Right forelimb (tissue), 1 donor: ENCODE results near the gene ROBO4.
A peak's percentile ranks its signal among the peaks of the same experiment; 100 is the strongest.

ENCODE experiments used
- DNase-seq: peaks from one replicate; pipeline ENCODE4 v3.0.0-alpha.2; 2018

ROBO4 gene

DNA sequence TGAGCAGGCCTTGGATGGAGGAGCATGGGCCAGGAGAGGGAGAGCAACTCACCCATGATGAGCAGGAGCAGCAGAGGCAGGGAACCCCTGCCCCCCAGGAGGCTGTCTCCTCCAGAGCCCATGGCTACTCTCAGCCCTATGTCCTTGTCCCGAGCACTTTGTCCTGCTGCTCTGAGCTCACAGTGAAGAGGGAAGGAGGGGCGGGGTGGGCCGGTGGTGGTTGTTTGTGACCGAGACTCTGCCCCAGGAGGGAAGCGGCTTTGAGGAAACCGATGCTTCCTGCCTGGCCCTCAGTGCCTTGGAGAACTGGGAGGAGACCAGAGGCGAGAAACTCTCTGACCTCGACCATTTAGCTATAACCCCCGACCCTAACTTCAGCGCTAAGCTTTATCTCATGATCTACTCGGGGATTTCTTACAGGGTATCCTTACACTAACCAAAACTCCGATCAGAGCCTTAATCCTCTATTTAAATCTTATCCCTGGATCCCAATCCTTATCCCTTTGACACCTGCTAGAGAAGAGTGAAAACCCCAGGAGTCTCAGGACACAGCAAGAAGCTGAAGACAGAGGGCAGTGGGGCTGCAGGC is at the start of gene ROBO4:
ROBO4 (minus strand) TSS at position 192 of the 589 bp plus-strand sequence; CDS start at position 122, 70 bp downstream.
- no peak for DNase-seq

DNA sequence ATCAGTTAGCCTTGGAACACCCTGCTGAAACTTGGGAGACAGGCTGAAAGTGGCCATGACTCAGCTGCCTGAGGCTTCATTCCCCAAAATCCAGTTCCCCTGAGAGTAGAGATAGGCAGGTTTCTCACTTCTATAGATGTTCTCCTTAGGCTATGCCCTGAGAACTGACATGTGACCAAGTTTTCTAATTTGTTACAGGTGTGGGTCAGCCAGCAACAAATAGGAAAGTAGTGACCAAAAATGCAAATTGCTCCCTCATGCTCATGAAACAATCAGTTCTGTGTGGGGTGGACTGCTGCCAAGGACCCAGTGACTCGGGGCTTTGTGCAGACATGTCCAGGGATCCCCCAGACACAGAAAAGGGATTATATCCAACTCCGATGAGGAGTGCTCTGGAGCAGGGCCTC is 49.1 kb upstream of the ROBO4 start:
- no peak for DNase-seq

GRCh38 chr11:124945826-124946225 is 48.2 kb upstream of the ROBO4 start:
- no peak for DNase-seq

GRCh38 chr11:124944565-124944964 is 46.9 kb upstream of the ROBO4 start:
- DNase-seq: no peak

DNA sequence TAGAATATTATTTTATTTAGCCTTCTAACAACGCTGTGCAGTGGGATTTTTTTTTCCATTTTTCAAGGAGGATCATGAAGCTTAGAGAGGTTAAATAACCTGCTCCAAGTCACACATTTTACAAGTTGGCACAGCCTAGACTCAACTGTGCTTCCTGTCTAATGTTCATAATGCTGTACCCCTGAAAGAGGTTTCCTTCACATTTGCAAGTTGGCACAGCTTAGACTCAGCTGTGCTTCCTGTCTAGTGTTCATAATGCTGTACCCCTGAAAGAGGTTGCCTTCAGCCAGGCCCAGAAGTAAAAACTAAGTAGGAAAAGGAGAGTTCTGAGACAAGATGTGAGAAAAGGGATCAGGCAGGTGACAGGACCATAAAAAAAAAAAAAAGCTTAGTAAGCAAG is 46.1 kb upstream of the ROBO4 start:
- no peak for DNase-seq

DNA sequence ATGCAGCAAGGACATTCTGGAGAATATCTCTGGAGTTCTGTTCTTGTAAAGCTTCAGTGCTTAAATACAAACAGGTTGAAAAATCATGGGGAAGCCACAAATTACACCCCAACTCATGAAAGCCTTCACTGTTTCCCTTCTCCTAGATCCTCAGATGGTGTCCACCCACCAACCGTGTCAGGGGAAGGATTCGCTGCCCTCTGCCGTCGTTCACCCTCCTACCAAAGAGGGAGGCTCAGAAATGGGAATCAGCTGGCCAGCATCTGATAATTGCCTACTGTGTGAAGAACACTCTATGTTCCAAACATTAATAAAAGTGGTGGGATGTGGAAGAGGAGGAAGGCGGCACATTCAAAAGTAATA is 45.6 kb upstream of the ROBO4 start:
- DNase-seq: no peak

- no peak for DNase-seq
Observed at GRCh38 chr11:124942466-124943253, 45.0 kb upstream of the ROBO4 start.

DNA sequence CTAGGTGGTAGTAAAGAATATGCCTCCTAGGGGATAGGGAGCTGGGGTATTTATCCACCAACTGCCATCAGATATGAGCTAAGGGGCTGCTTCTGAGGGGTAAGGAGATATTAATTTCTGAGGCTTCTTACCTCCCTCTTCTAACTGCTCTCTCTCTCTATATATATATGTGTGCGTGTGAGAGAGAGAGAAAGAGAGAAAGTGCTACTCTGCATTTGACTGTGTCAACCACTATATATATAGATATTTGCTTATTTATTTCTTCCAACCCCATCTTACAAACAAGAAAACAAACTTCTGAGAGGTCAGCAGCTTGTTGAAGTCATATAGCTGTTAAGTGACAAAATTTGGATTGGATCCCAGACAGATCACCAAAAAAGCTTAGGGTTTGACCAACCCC is 44.0 kb upstream of the ROBO4 start:
- DNase-seq: no peak

- no peak for DNase-seq
Observed at GRCh38 chr11:124938970-124939369, 41.3 kb upstream of the ROBO4 start.

DNA sequence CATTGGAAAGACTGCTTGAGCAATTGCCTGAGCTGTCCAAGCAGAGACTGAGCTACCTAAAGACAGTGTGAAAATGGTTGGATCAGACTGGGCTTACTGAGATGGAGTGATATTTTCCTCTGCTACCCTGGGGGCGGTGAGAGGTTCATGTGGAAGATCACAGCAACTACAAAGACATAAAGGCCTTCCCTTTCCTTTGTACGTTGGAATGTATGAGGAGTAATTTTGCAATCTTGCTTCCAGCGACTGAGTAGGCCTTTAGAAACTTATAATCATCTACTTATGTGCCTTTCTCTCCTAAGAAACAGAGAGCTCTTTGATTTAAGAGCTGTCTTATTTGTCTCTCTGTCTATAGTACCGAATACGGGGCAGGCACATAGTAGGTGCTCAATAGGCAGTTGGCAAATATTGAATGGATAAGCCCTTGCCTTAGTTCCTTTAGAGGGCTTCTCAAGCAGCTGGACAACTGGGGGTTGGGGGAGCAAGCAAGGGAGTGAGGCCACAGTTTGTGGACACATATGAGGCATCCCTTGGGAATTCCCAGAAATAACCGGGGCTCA is 40.6 kb upstream of the ROBO4 start:
- DNase-seq: no peak

GRCh38 chr11:124937336-124937935 is 39.8 kb upstream of the ROBO4 start:
- DNase-seq: no peak

DNA sequence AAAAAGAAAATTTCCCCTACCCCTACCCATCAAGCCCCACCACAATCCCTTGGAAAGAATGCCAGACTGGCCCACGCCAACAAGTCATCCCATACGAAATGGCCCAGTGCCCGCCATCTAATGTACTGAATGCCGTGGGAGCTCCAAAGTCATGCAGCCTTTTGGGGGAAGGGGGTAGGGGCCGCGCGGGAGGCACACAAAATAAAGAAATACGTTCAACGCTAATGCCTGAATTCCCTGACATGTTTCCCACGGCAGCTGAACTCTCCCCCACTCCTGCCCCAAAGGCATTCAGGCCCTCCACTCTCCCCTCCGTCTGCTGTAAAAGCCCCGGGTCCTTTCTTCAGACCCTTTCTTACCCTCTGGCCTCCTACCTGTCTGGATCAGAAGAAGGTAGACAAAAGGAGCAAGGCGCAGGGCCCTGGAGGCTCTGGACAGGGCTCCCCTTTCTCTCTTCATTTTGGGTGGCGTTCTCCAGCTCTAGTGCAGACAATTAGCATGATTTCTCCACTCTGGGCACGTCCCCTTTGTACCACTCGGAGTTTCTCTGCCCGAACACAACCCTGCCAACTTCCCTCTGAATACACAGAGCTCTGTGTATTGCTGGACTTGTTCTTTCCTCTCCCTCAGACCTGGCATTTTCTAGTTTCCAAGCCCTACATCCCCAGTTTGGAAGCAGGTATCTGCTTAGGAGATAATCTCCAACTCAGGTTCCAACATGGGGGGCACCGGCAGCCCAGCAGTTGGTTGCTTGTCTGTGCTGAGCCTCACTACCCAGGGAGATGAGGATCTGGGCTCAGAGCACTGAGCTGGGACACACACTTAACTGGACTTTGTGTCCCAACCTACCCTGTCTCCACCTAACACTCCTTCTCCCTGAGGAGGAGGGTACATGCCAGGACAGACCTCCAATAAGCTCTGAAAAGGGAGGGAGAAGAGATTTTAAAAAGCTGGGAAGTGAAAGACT is 38.2 kb upstream of the ROBO4 start, which contains the start of gene HEPACAM:
HEPACAM (minus strand) TSS at position 500 of the 967 bp plus-strand sequence; CDS start at position 459, 41 bp downstream.
- DNase-seq: no peak

GRCh38 chr11:124934862-124935547 is 37.3 kb upstream of the ROBO4 start:
- no peak for DNase-seq

DNA sequence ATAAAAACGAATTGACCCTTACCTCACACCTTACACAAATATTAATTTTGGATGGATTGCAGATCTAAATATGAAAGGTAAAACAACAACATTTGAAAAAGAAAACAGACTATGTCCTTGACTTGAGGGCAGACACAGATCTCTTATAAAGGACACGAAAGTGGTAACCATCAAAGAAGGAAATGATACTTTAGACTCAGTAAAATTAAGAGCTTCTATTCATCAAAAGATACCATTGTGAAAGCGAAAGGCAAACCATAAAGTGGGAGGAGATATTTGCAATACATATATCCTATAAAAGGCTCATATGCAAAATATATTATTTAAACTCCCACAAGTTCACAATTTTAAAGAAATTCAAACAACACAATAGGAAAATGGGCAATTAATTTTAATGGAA is 33.1 kb upstream of the ROBO4 start:
- DNase-seq: no peak

- DNase-seq: no peak
Observed at GRCh38 chr11:124928942-124929665, 31.4 kb upstream of the ROBO4 start.

DNA sequence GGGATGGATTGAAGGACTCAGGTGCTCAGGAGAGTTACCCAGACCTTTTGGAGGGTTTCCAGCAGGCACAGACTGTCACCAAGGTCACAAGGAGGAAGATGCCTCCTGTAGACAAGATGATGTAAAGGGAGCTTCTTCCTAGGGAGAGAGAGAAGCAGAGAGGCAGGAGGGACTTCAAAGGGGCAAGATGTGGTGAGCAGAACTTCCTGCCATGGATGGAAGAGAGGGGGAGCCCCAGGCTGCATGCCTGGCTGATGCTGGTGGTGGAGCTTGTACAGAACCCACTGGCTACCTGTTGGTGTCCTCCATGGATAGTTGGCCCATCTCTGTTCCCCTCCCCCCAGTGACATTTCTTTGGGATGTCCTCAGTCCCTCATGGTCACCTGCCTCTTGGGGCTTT is 25.6 kb upstream of the ROBO4 start:
- DNase-seq: no peak

- DNase-seq: no peak
Observed at GRCh38 chr11:124922831-124923230, 25.2 kb upstream of the ROBO4 start.

DNA sequence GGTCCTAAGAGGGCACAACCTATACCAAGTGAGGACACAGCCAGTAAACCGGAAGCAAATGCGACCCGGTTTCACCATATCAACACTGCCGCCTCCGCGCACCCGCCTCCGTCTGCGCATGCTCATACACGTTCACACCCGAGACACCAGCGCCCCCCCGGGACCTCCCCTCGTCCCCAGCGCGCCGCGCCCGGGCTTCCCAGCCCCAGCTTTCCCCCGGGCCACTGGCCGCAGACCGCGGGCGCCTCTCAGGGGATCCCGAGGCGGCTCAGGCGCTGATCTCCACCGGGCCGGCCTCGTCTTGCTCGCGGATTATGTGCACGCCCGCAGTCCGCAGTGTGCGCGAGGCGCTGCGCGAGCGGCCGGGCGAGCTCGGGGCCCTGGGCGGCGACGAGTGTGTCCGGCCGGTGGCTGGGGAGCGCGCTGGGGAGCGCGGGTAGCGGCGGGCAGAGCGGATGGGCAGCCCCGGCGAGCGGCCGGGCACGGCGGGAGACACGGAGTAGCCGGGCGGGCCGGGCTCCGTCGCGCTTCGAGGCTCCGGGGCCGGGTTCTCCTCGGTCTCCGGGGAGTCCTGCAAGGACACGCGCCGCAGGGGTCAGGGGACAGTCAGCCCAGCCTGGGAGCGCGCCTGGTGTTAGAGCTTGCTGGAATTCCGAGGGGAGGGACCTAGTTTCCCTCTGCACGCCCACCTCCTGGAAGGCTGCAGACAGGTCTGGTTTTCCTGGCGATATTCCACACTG is 23.4 kb upstream of the ROBO4 start:
- peak; percentile 88 for DNase-seq

- no peak for DNase-seq
Observed at GRCh38 chr11:124920356-124920755, 22.7 kb upstream of the ROBO4 start.

DNA sequence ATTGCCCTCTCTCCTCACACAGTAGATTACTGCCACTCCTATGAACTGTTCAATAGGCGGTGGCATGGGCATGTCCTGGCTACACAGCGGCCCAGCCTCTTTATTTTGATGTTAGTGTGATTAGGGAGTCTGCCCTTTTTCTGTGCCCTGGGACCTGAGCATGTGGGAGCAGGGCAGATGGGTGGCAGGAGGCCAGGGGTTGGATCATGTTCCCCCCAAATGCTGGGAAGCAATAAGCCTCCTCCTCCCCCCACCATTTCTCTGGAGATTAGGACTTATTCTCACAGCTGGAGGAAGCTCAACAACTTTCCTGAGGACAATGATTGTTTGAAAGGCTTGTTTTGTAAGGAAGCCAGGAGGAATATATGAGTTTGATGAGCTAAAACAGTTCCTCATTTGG is 22.2 kb upstream of the ROBO4 start:
- DNase-seq: no peak

- DNase-seq: no peak
Observed at GRCh38 chr11:124918950-124919349, 21.3 kb upstream of the ROBO4 start, which contains the start of gene HEPN1. TSS of gene HEPN1 (plus strand) at chr11:124919250.
